Panc1 (cell line): ENCODE results near the gene HOXA10. TPM values are rescaled to one million over a fixed set of nuclear protein-coding genes. Genes with fewer than 3 reads are reported as not detected.

ENCODE experiments used
- ATAC-seq: fragments of 200-7000 bp; cut with Tn5 transposase; 2 replicates; pipeline ENCODE4 v1.9.1; 2020; ENCODE audit warnings: mild to moderate bottlenecking, moderate library complexity
- BruUV-seq: library from RNA; stranded (reverse); fragments of 400-500 nt; replicated peaks from 2 replicates; lab custom pipeline; 2021; lab: Mats Ljungman, UMichigan
- CTCF ChIA-PET: fragments of 300-600 bp; sonication (Branson Sonifier 250); formaldehyde crosslinking; loops from one replicate; lab custom pipeline; 2022; ENCODE audit warnings: antibody characterized with exemption; lab: Charles Lee
- POLR2A ChIA-PET: fragments of 300-600 bp; sonication (Branson Sonifier 250); formaldehyde crosslinking; loops from one replicate; lab custom pipeline; 2022; ENCODE audit warnings: antibody characterized with exemption; lab: Charles Lee
- DNase-seq: peaks from one replicate; pipeline ENCODE4 v3.0.0-alpha.2; 2010; ENCODE audit warnings: low read depth, low spot score
- H3K27ac ChIP-seq: 2 replicates; pipeline ENCODE4 v1.5.1; 2011; ENCODE audit warnings: mild to moderate bottlenecking, low read length, inconsistent platforms
- H3K27me3 ChIP-seq: fragments of 200-500 bp; sonication (Bioruptor generic); 2 replicates; pipeline ENCODE4 v1.6.0; 2014; ENCODE audit warnings: low read length, inconsistent platforms; ENCODE audit not compliant: control insufficient read depth, insufficient read depth
- H3K36me3 ChIP-seq: fragments of 200-500 bp; sonication (Bioruptor generic); 2 replicates; pipeline ENCODE4 v1.5.1; 2014; ENCODE audit warnings: inconsistent platforms, mild to moderate bottlenecking, low read length, moderate library complexity; ENCODE audit not compliant: control insufficient read depth, insufficient read depth
- H3K4me1 ChIP-seq: 2 replicates; pipeline ENCODE4 v1.5.1; 2011; ENCODE audit warnings: inconsistent platforms, mild to moderate bottlenecking, low read length, moderate library complexity; ENCODE audit not compliant: control insufficient read depth, insufficient read depth
- H3K4me3 ChIP-seq, 2 experiments: 2 replicates each; pipeline ENCODE4 v1.5.1; 2011 to 2012; ENCODE audit warnings: low read depth in 2 of 2, low read length in 2 of 2, mild to moderate bottlenecking in 2 of 2, inconsistent platforms in 1 of 2, moderate library complexity in 1 of 2
- H3K9me3 ChIP-seq: fragments of 200-500 bp; sonication (Bioruptor generic); 2 replicates; pipeline ENCODE4 v1.5.1; 2014; ENCODE audit warnings: low read depth, mild to moderate bottlenecking, inconsistent platforms, low read length, moderate library complexity; ENCODE audit not compliant: control insufficient read depth, insufficient read depth
- CTCF ChIP-seq: fragments of 450-650 bp; IDR thresholded peaks from 2 replicates; pipeline ENCODE4 v1.5.1; 2017; ENCODE audit warnings: mild to moderate bottlenecking
- POLR2AphosphoS5 ChIP-seq: IDR thresholded peaks from 2 replicates; pipeline ENCODE4 v1.6.1; 2012; ENCODE audit warnings: mild to moderate bottlenecking, low read depth, low read length, moderate library complexity
- REST ChIP-seq, 2 experiments: IDR thresholded peaks; 2 replicates each; pipeline ENCODE4 v1.6.1; 2011 to 2012; ENCODE audit warnings: low read depth in 2 of 2, control low read depth in 1 of 2, low read length in 1 of 2, mild to moderate bottlenecking in 1 of 2, moderate library complexity in 1 of 2; ENCODE audit not compliant: insufficient read depth in 1 of 2
- SIN3A ChIP-seq: IDR thresholded peaks from 2 replicates; pipeline ENCODE4 v1.6.1; 2012; ENCODE audit warnings: low read depth, mild to moderate bottlenecking, low read length, moderate library complexity, borderline replicate concordance; ENCODE audit not compliant: insufficient read depth
- TCF7L2 ChIP-seq: IDR thresholded peaks from 2 replicates; pipeline ENCODE4 v1.6.1; 2011; ENCODE audit warnings: mild to moderate bottlenecking, low read depth, low read length, inconsistent platforms
- in situ Hi-C: cut with HindIII; loops from 2 replicates; pipeline ENCODE4 v1.10.0; 2016; ENCODE audit warnings: low sequenced_read_pairs, low pct_unique_long_range_greater_than_20kb
- intact Hi-C: fragments of 100-400 bp; cut with micrococcal nuclease; formaldehyde crosslinking; loops from one replicate; pipeline ENCODE4 v1.10.0; 2022; ENCODE audit not compliant: unreplicated experiment
- total RNA-seq: library from RNA; stranded (reverse); gene quantifications from one replicate; pipeline ENCODE4 v1.2.1, GENCODE V29; 2021; ENCODE audit not compliant: unreplicated experiment

HOXA10 gene
- total RNA-seq, 1 experiment from 2014 or later: 0.41 TPM

- ChIA-PET CTCF (interaction anchor here (1.1 kb wide), 1 partner anchor 893 kb away, joined by 5 read pairs; no protein-coding TSS in a partner anchor), POLR2A (no interaction called here)
- no peak for DNase-seq
- H3K4me3 ChIP-seq: peak overlapping the region; percentile 49 to 59
- peak overlapping the region; percentile 0; the same call in 1 of the 2 replicates for H3K27ac ChIP-seq
- peaks cover 17% of the 10 kb centered on the region for H3K4me1 ChIP-seq
- in situ Hi-C loops: no loop called here
- no peaks in the 10 kb centered on the region; the same call in 1 of the 2 replicates for H3K27me3 ChIP-seq
- no TSS peak for BruUV-seq
- TF ChIP-seq POLR2AphosphoS5 (no peak), CTCF (no peak), REST (IDR thresholded peaks at IDR 0.05; ENCODE audit: insufficient read depth in 1 of 2, low read depth in 2 of 2, low read length in 1 of 2) (no peak), TCF7L2 (no peak), SIN3A (no peak)
- peak; percentile 24 for ATAC-seq
- no peaks in the 10 kb centered on the region for H3K9me3 ChIP-seq
- intact Hi-C loops: no loop called here
- H3K36me3 ChIP-seq: peaks cover 2% of the 10 kb centered on the region; the same call in 1 of the 2 replicates
Measured at GRCh38 chr7:27200761-27201579, 26.9 kb upstream of the HOXA10 start.

GRCh38 chr7:27199849-27200760, 26.0 kb upstream of the HOXA10 start, which contains the start of gene HOXA13:
Gene HOXA13 (minus strand): TSS chr7:27200091. CDS start chr7:27200077, 14 bp downstream.
- in situ Hi-C loops: no loop called here
- CTCF ChIA-PET: interaction anchor here (0.6 to 1.1 kb wide), 2 partner anchors 255 to 894 kb away, joined by 3 to 5 read pairs; no protein-coding TSS in a partner anchor
- H3K27ac ChIP-seq: peak within 1 kb of the TSS; percentile 0; the same call in 1 of the 2 replicates
- ATAC-seq (peak; percentile 92), DNase-seq (no peak)
- H3K4me1 ChIP-seq: peaks cover 17% of the 10 kb centered on the region
- no peak for TF ChIP-seq REST (IDR thresholded peaks at IDR 0.05; ENCODE audit: insufficient read depth in 1 of 2, low read depth in 2 of 2, low read length in 1 of 2)
- TF ChIP-seq SIN3A: no peak
- no peak for TF ChIP-seq CTCF
- TF ChIP-seq TCF7L2: no peak
- no peak for TF ChIP-seq POLR2AphosphoS5
- intact Hi-C loops: loop anchor here (5.0 kb wide), 3 partner anchors 407 to 897 kb away; no protein-coding TSS in a partner anchor
- H3K9me3 ChIP-seq: no peaks in the 10 kb centered on the region
- POLR2A ChIA-PET: interaction anchor here (0.6 kb wide), 2 partner anchors 60 to 1365 kb away, joined by 3 to 13 read pairs; no protein-coding TSS in a partner anchor
- H3K4me3 ChIP-seq: peak within 1 kb of the TSS; percentile 49 to 59
- peaks cover 2% of the 10 kb centered on the region; the same call in 1 of the 2 replicates for H3K36me3 ChIP-seq
- no peaks in the 10 kb centered on the region; the same call in 1 of the 2 replicates for H3K27me3 ChIP-seq
- BruUV-seq: no TSS peak
